NCI-H1417 (cell line): Measurements from ENCODE around the gene FARP2.

ENCODE experiments used
- DNase-seq, 3 experiments: peaks; one replicate each; lab custom pipeline; 2025; lab: John Stamatoyannopoulos, UW

Gene FARP2

DNA sequence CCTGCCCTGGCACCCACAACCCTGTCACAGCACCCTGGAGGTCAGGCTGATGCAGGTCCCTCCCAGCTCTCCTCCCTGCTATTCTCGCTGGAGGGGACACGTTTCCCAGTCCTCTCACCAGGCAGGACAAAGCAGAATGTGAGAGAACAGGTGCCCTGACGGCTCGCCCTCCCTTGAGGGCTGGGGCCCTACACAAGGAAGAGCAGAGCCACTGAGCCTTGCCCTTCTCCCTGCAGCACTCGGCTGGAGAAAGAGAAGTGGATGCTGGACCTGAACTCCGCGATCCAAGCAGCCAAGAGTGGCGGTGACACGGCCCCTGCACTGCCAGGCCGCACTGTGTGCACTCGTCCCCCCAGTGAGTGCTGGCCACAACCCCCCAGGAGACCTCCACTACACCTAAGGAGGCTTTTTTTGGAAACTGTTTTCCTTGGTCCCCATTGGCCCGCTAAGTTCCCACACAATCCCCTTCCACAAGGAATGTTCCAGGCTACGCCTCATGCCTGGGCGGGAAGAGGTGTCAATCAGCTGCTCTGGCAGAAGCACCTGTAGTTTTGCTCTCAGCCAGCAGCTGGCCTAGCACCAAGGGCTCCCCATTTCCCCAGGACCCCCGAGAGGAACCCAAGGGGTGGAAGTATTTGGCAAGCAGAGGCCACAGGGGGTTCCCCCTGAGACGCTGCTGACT, 134.9 kb downstream of the FARP2 start:
- DNase-seq, result peak in 1 of 3 experiments; percentile 2

GRCh38 chr2:241491549-241492173, 135.6 kb downstream of the FARP2 start:
- DNase-seq, result no peak

GRCh38 chr2:241492174-241492565, 136.1 kb downstream of the FARP2 start:
- DNase-seq, result no peak

DNA sequence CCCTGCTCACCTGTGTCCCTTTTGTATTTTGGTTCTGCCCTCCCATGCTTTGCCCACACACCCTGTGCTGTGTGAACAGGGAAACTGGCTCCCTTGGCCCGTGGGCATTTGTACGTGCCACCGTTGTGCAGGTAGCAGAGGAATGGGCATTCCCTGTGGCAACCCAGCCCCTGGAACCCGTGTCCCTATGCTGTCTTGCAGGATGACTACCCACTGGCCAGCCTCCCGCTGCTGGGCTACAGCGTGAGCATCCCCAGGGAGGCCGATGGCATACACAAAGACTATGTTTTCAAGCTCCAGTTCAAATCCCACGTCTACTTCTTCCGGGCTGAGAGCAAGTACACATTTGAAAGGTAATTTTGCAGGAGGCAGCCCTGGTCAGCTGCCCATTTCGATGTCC, 137.0 kb downstream of the FARP2 start:
- no peak for DNase-seq

DNA sequence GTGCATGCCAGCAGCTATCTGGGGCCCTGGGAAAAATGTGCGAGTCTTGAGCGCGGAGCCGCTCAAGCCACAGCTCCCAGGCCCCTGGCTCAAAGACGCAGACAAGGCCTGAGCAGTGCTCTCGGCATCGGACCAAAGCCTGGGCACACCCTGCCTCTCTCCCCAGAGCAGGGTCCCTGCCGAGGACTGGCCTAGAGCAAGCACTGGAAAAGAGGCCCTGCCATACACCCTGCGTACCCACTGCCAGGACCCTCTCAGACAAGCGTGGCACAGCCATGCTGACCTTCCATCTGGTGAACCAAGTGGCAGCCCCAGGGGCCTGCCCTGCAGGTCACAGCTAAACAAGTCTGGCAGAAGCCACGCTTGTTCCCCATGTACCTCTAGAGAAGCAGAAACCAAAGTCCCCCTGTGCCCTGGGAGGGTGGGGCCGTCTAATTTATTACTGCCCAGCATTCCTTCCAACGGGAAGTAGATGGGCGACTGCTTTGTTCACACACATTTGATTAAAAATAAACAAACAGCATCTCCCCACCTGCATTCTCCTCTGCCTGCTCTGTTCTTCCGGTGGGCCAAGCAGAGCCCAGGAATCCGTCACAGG, 138.3 kb downstream of the FARP2 start:
- DNase-seq, result no peak

- DNase-seq, result no peak
These were observed 139.3 kb downstream of the FARP2 start for GRCh38 chr2:241495172-241496002.

DNA sequence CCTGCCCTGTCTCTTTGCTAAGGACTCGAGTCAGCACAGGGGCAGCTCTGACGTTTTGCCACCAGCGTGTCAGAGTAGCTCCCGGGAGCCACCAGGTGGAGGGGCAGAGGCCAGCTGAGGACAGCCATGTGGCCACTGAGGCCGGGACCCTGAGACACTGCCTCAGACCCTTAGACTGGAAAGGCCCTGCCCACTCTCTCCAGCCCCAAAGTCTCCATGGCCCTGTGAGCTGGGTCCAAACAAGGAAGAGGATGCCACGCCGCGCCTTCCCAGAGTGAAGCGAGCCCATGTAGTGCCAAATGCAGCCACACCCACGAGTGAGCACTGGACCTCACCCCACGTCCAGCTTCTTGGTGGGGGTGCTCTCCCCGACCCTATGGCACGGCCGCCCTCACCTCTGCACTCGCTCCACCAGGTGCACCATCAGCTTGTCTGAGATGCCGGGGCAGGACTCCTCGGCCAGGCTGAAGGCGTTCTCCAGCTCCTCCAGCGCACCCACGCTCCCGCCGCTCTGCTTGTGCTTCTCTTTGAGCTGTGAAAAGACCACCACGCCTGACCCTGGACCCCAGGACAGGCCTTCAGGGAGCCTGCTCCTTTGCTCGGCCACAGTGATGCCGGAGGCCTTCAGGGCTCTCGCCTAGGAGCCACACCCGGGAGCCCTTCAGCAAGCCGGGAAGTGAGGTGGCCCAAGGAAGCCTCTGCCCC, 140.1 kb downstream of the FARP2 start:
- DNase-seq, result no peak

DNA sequence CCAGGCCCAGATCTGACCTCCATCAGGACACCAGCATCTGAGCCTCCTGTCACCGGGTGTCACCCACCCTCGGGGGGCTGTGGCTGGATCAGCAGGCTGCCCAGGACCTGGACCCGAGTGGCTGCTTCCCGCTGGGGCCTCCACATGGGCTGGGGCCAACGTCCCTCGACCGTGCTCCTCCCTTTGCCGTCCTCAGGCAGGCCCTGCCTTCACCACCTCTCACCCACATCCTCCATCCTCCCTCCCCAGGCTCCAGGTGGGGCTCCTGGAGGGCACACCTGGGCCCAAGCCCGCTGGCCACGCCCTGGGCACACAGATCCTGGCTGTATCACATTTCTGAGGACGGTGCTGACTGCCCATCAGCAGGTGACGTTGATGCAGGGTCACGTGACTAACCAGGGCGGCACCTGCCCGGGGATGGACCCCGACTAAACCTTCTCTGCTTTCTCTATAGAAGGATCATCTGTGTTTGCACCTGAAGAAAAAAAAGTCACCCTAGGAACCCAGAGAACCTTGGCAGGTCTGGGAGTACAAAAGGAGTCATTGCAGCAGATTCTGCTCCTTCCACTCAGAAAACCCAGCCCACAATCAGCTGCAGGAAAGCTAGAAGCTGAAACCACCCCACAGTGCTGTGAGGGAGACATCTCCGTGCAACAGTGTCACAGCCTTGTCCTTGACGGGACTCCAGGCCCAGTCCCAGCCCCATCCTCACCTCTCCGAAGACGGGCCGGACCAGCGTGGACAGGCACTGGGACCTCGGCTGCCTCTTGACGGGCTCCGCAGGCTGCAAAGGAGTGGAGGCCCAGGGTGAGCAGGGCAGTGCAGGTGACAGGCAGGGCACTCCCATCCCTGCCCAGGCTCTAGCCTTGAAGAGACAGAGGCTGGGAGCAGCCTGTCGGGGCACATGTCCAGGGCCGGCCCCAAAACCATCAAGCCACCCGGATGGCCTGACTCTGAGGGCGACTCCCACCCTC, 141.1 kb downstream of the FARP2 start:
- DNase-seq, result peak; percentile 31 to 74 (median 65)

- no peak for DNase-seq
These were observed 142.3 kb downstream of the FARP2 start for GRCh38 chr2:241498115-241499070.

DNA sequence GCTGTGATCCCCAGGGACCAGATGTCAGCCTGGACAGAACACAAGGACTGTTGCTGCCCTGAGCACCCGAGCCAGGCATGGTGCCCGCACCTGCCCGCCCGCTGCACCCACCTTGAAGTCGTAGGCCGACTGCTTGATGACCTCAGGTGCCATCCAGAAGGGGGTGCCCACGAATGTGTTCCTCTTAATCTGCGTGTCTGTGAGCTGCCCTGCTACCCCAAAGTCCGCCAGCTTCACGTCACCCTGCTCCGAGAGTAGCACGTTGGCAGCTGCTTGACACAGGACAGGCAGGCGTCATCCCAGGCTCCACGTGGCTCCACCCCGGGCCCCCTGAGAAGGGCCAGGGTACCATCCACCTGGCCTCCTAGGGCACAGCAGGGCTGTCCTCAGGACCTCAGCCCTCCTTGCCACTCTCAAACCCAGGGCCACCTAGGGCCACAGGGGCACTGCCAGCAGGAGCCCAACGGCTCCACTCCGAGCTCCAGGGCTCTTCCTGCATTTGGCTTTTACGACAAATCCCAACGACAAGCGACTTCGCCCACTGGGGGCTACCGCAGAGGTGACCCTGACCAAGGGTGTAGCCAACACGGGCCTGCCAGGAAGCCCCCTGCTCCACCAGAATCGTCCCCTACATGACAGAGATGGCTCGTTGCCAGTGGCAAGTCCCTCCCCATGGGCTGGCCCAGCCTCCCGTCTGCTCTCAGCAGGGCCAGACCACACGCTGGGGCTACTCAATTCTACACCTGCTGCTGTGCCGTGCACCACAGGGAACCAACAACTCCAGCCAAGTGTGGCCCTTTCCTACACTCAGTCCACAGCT, 143.3 kb downstream of the FARP2 start:
- DNase-seq, result peak; percentile 68 to 92 (median 83)

GRCh38 chr2:241500016-241500415, 143.9 kb downstream of the FARP2 start:
- DNase-seq, result no peak

GRCh38 chr2:241500431-241500975, 144.4 kb downstream of the FARP2 start:
- DNase-seq, result no peak

GRCh38 chr2:241501099-241501541, 145.0 kb downstream of the FARP2 start:
- no peak for DNase-seq

- no peak for DNase-seq
These were observed 145.5 kb downstream of the FARP2 start for GRCh38 chr2:241501551-241501950.

DNA sequence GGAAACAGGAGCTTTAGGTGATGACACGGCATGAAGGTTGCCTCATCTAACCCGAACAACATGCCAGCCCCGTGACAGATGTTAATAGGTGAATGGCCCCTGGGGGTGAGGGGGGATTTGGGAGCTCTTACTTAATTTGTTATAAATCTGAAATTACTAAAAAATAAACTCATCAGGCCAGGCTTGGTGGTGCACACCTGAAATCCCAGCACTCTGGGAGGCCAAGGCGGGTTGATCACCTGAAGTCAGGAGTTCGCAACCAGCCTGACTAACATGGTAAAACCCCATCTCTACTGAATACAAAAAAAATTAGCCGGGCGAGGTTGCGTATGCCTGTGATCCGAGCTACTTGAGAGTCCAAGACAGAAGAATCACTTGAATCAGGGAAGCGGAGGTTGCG, 146.2 kb downstream of the FARP2 start:
- no peak for DNase-seq

- peak in 1 of 3 experiments; percentile 5 for DNase-seq
These were observed 147.8 kb downstream of the FARP2 start for GRCh38 chr2:241503776-241504392.

- DNase-seq, result no peak
These were observed 149.1 kb downstream of the FARP2 start for GRCh38 chr2:241505086-241505780.
